HEK293 (cell line): ENCODE results near the gene CASP10.

Source experiments
- CTCF ChIP-seq: fragments of 450-650 bp; formaldehyde crosslinking; IDR thresholded peaks from 2 replicates; pipeline ENCODE4 v1.5.1; 2016; ENCODE audit warnings: missing biosample characterization, missing genetic modification characterization
- HIC1 ChIP-seq: fragments of 450-650 bp; formaldehyde crosslinking; IDR thresholded peaks from 2 replicates; pipeline ENCODE4 v1.5.1; 2016; ENCODE audit warnings: missing biosample characterization, missing genetic modification characterization
- IKZF3 ChIP-seq: fragments of 450-650 bp; IDR thresholded peaks from 2 replicates; pipeline ENCODE4 v1.5.0; 2018; ENCODE audit warnings: missing biosample characterization, mild to moderate bottlenecking, missing genetic modification characterization, moderate library complexity
- INSM2 ChIP-seq: fragments of 450-650 bp; formaldehyde crosslinking; IDR thresholded peaks from 2 replicates; pipeline ENCODE4 v1.5.1; 2016; ENCODE audit warnings: missing biosample characterization, missing genetic modification characterization
- MEIS1 ChIP-seq: sonication (generic); formaldehyde crosslinking; IDR thresholded peaks from 2 replicates; pipeline ENCODE4 v1.8.1; 2022; ENCODE audit warnings: missing genetic modification reagents, mild to moderate bottlenecking, borderline replicate concordance
- SCRT2 ChIP-seq: fragments of 450-650 bp; formaldehyde crosslinking; IDR thresholded peaks from 2 replicates; pipeline ENCODE4 v1.5.1; 2016; ENCODE audit warnings: missing biosample characterization, missing genetic modification characterization
- SP3 ChIP-seq: fragments of 450-650 bp; formaldehyde crosslinking; IDR thresholded peaks from 2 replicates; pipeline ENCODE4 v1.5.1; 2016; ENCODE audit warnings: missing biosample characterization, missing genetic modification characterization
- ZFP3 ChIP-seq: fragments of 450-650 bp; formaldehyde crosslinking; IDR thresholded peaks from 2 replicates; pipeline ENCODE4 v1.5.1; 2016; ENCODE audit warnings: low read depth, missing biosample characterization, missing genetic modification characterization
- ZNF138 ChIP-seq: fragments of 450-650 bp; formaldehyde crosslinking; IDR thresholded peaks from 2 replicates; pipeline ENCODE4 v1.5.1; 2016; ENCODE audit warnings: missing biosample characterization, missing genetic modification characterization, borderline replicate concordance
- ZNF221 ChIP-seq: fragments of 450-650 bp; formaldehyde crosslinking; IDR thresholded peaks from 2 replicates; pipeline ENCODE4 v1.5.1; 2017; ENCODE audit warnings: missing biosample characterization, missing genetic modification characterization, borderline replicate concordance
- ZNF280D ChIP-seq: fragments of 450-650 bp; formaldehyde crosslinking; IDR thresholded peaks from 2 replicates; pipeline ENCODE4 v1.5.1; 2016; ENCODE audit warnings: missing biosample characterization, missing genetic modification characterization
- ZNF518A ChIP-seq: fragments of 450-650 bp; formaldehyde crosslinking; conservative IDR thresholded peaks from 2 replicates; pipeline ENCODE4 v1.5.1; 2016; ENCODE audit warnings: low read depth, missing biosample characterization, missing genetic modification characterization
- ZNF596 ChIP-seq: fragments of 450-650 bp; IDR thresholded peaks from 2 replicates; pipeline ENCODE4 v1.5.0; 2018; ENCODE audit warnings: missing biosample characterization, mild to moderate bottlenecking, missing genetic modification characterization, moderate library complexity
- ZNF600 ChIP-seq: fragments of 450-650 bp; formaldehyde crosslinking; IDR thresholded peaks from 2 replicates; pipeline ENCODE4 v1.5.1; 2016; ENCODE audit warnings: missing biosample characterization, missing genetic modification characterization
- ZNF621 ChIP-seq: fragments of 450-650 bp; formaldehyde crosslinking; IDR thresholded peaks from 2 replicates; pipeline ENCODE4 v1.5.1; 2017; ENCODE audit warnings: missing biosample characterization, missing genetic modification characterization
- ZNF639 ChIP-seq: fragments of 450-650 bp; formaldehyde crosslinking; IDR thresholded peaks from 2 replicates; pipeline ENCODE4 v1.5.1; 2016; ENCODE audit warnings: missing biosample characterization, missing genetic modification characterization
- ZNF645 ChIP-seq: fragments of 450-650 bp; formaldehyde crosslinking; IDR thresholded peaks from 2 replicates; pipeline ENCODE4; 2016; ENCODE audit warnings: missing biosample characterization, missing genetic modification characterization
- ZNF837 ChIP-seq: fragments of 450-650 bp; formaldehyde crosslinking; IDR thresholded peaks from 2 replicates; pipeline ENCODE4 v1.5.1; 2016; ENCODE audit warnings: missing biosample characterization, missing genetic modification characterization
- ZSCAN5A ChIP-seq: fragments of 450-650 bp; formaldehyde crosslinking; IDR thresholded peaks from 2 replicates; pipeline ENCODE4 v1.5.1; 2016; ENCODE audit warnings: missing biosample characterization, missing genetic modification characterization
- ZXDB ChIP-seq: fragments of 450-650 bp; formaldehyde crosslinking; IDR thresholded peaks from 2 replicates; pipeline ENCODE4 v1.5.1; 2016; ENCODE audit warnings: missing biosample characterization, missing genetic modification characterization

Gene CASP10

GRCh38 chr2:201231781-201232466 is 49.0 kb downstream of the CASP10 start (continued):
- peak; percentile 95 for TF ChIP-seq CTCF (tag by site-specific recombination)
- no peak for TF ChIP-seq ZNF837 (tag by site-specific recombination)
- TF ChIP-seq ZNF518A (tag by site-specific recombination), result peak; percentile 99
- peak; percentile 45; the same call in 1 of the 2 replicates for TF ChIP-seq ZNF280D (tag by site-specific recombination)
- no peak for TF ChIP-seq ZNF600 (tag by site-specific recombination)
- no peak for TF ChIP-seq ZSCAN5A (tag by site-specific recombination)
- TF ChIP-seq ZNF645 (tag by site-specific recombination), result no peak
- TF ChIP-seq ZFP3 (tag by site-specific recombination), result no peak
- TF ChIP-seq INSM2 (tag by site-specific recombination), result no peak
- TF ChIP-seq ZNF639, result no peak
- TF ChIP-seq ZNF621, result no peak
- no peak for TF ChIP-seq ZNF138 (tag by site-specific recombination)
- TF ChIP-seq SP3 (tag by site-specific recombination), result peak; percentile 31
- TF ChIP-seq IKZF3 (tag by site-specific recombination), result no peak
- TF ChIP-seq SCRT2 (tag by site-specific recombination), result 0 out of 2 replicates have a peak, but pooled peaks have one; percentile 14
- TF ChIP-seq MEIS1 (CRISPR knock-in tag), result no peak
- no peak for TF ChIP-seq ZNF221
- TF ChIP-seq ZNF596 (tag by site-specific recombination), result no peak
- TF ChIP-seq ZXDB (tag by site-specific recombination), result 0 out of 2 replicates have a peak, but pooled peaks have one; percentile 28
- no peak for TF ChIP-seq HIC1 (tag by site-specific recombination)
